Large intestine (tissue), 3 donors: Measurements from ENCODE around the gene ONECUT2. TPM values are rescaled to one million over a fixed set of nuclear protein-coding genes. Genes with fewer than 3 reads are reported as not detected.
A peak's percentile ranks its signal among the peaks of the same experiment; 100 is the strongest.

Experiments used
- DNase-seq, 2 donors: peaks; one replicate each; pipeline versions ENCODE4 v3.0.0 to v3.0.0-alpha.2; 2013
- H3K27ac ChIP-seq: one replicate; pipeline ENCODE4 v1.5.1; 2013; ENCODE audit warnings: low read length
- H3K27me3 ChIP-seq: 2 replicates; pipeline ENCODE4 v1.6.1; 2013; ENCODE audit warnings: low read length; ENCODE audit not compliant: control insufficient read depth, insufficient read depth
- H3K36me3 ChIP-seq: 2 replicates; pipeline ENCODE4 v1.6.1; 2013; ENCODE audit warnings: low read length; ENCODE audit not compliant: control insufficient read depth, insufficient read depth
- H3K4me1 ChIP-seq: one replicate; pipeline ENCODE4 v1.6.1; 2013; ENCODE audit warnings: low read length; ENCODE audit not compliant: control insufficient read depth, insufficient read depth
- H3K4me3 ChIP-seq: one replicate; pipeline ENCODE4 v1.5.1; 2013; ENCODE audit warnings: low read length
- H3K9me3 ChIP-seq: one replicate; pipeline ENCODE4 v1.6.1; 2013; ENCODE audit warnings: mild to moderate bottlenecking, low read depth, low read length, moderate library complexity; ENCODE audit not compliant: control insufficient read depth
- WGBS: methylation state at CpG from one replicate; pipeline ENCODE4 v1.1.5; 2013; ENCODE audit warnings: low lambda C conversion rate; ENCODE audit not compliant: insufficient coverage; 5-methylcytosine and 5-hydroxymethylcytosine counted together
- polyA plus RNA-seq: library from polyadenylated mRNA; unstranded; fragments of 120-200 nt; gene quantifications from one replicate; pipeline ENCODE4 v1.2.1, GENCODE V29; 2013

The ONECUT2 gene
- polyA plus RNA-seq, 1 donor, result 16.1 TPM

- peaks cover 12% of the 10 kb centered on the region for H3K4me1 ChIP-seq
- WGBS, result no CpG with 5 or more reads among the region's 8 CpGs
- DNase-seq, result peak in 1 of 2 donors; percentile 60
- no peak overlapping the region for H3K27ac ChIP-seq
- no peaks in the 10 kb centered on the region for H3K36me3 ChIP-seq
- H3K9me3 ChIP-seq, result peaks cover 5% of the 10 kb centered on the region
- peaks cover 39% of the 10 kb centered on the region for H3K27me3 ChIP-seq
- H3K4me3 ChIP-seq, result no peak overlapping the region
Observed at GRCh38 chr18:57445488-57446319, 10.5 kb downstream of the ONECUT2 start.

DNA sequence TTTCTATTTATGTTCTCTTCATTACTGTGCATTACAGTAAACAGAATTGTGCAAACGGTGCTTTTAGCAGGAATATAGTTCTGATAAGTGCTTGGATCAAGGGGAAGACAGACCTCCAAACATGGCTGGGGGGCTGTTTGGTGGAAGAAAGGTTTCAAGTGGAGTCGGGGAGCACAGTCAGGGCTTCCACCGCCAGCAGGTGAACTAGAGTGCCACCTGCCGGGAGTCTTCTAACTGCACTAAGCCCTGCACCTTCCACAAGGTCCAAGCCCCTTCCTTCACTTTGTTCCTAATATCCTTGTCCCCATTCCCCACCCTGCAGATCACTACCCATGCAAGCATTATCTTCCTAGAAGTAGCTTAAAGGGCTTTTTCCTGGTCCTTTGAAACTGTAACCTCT is 11.1 kb downstream of the ONECUT2 start:
- H3K27me3 ChIP-seq, result peaks cover 33% of the 10 kb centered on the region

GRCh38 chr18:57447154-57447621 is 12.0 kb downstream of the ONECUT2 start:
- no peaks in the 10 kb centered on the region for H3K9me3 ChIP-seq
- H3K27me3 ChIP-seq, result peaks cover 24% of the 10 kb centered on the region

More for the DNA sequence above, 11.1 kb downstream of the ONECUT2 start:
- H3K36me3 ChIP-seq, result no peaks in the 10 kb centered on the region
- no CpG with 5 or more reads among the region's 4 CpGs for WGBS
- peak in 1 of 2 donors; percentile 34 for DNase-seq
- H3K27ac ChIP-seq, result no peak overlapping the region
- H3K4me1 ChIP-seq, result peaks cover 12% of the 10 kb centered on the region
- H3K4me3 ChIP-seq, result no peak overlapping the region
- peaks cover 2% of the 10 kb centered on the region for H3K9me3 ChIP-seq

GRCh38 chr18:57455576-57456129 is 20.5 kb downstream of the ONECUT2 start:
- Histone ChIP-seq H3K9me3 (no peaks in the 10 kb centered on the region), H3K27me3 (peaks cover 4% of the 10 kb centered on the region), H3K4me3 (no peak overlapping the region), H3K4me1 (no peaks in the 10 kb centered on the region), H3K36me3 (no peaks in the 10 kb centered on the region), H3K27ac (no peak overlapping the region)
- no CpG with 5 or more reads among the region's 5 CpGs for WGBS
- DNase-seq, result no peak

More at GRCh38 chr18:57447154-57447621, 12.0 kb downstream of the ONECUT2 start:
- WGBS, result no CpG with 5 or more reads among the region's 14 CpGs
- no peak overlapping the region for H3K27ac ChIP-seq
- peaks cover 12% of the 10 kb centered on the region for H3K4me1 ChIP-seq
- no peaks in the 10 kb centered on the region for H3K36me3 ChIP-seq
- no peak overlapping the region for H3K4me3 ChIP-seq
- DNase-seq, result peak in 1 of 2 donors; percentile 28

- Histone ChIP-seq H3K27me3 (no peaks in the 10 kb centered on the region), H3K4me1 (no peaks in the 10 kb centered on the region), H3K4me3 (no peak overlapping the region), H3K36me3 (no peaks in the 10 kb centered on the region), H3K9me3 (no peaks in the 10 kb centered on the region), H3K27ac (no peak overlapping the region)
- WGBS, result no CpG with 5 or more reads among the region's 3 CpGs
- DNase-seq, result no peak
Observed at GRCh38 chr18:57461652-57462269, 26.6 kb downstream of the ONECUT2 start.

GRCh38 chr18:57466307-57466706 is 31.1 kb downstream of the ONECUT2 start:
- Histone ChIP-seq H3K27ac (no peak overlapping the region), H3K4me1 (no peaks in the 10 kb centered on the region), H3K9me3 (no peaks in the 10 kb centered on the region), H3K4me3 (no peak overlapping the region), H3K27me3 (no peaks in the 10 kb centered on the region), H3K36me3 (no peaks in the 10 kb centered on the region)
- no peak for DNase-seq
- no CpG with 5 or more reads among the region's 2 CpGs for WGBS

- WGBS, result 94% methylated on average over 4 of the region's 10 CpGs
- Histone ChIP-seq H3K27me3 (no peaks in the 10 kb centered on the region), H3K36me3 (no peaks in the 10 kb centered on the region), H3K27ac (no peak overlapping the region), H3K4me1 (no peaks in the 10 kb centered on the region), H3K9me3 (no peaks in the 10 kb centered on the region), H3K4me3 (no peak overlapping the region)
- DNase-seq, result no peak
Observed at GRCh38 chr18:57466745-57467409, 31.7 kb downstream of the ONECUT2 start.

DNA sequence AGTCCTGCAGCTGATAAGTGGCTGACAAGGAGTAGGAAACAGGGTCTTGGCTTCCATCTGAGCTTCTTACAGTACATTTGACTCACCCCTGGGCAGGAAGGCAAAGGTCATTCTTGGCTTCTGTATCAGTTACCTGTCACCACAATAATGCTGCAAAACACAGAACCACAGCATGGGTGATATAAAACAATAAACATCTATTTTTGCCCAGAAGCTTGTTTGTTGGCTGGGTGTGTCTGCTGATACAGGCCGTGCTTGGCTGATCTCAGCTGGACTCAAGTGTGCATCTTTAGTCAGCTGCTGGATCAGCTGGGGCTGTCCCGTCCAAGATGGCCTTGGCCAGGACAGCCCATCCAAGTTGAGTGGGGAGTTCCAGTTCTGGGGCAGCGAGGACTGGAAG is 34.7 kb downstream of the ONECUT2 start:
- no peak overlapping the region for H3K4me3 ChIP-seq

GRCh38 chr18:57475408-57475807 is 40.2 kb downstream of the ONECUT2 start:
- no peaks in the 10 kb centered on the region for H3K4me1 ChIP-seq
- DNase-seq, result no peak
- WGBS, result no CpG with 5 or more reads among the region's 3 CpGs
- no peaks in the 10 kb centered on the region for H3K36me3 ChIP-seq
- H3K9me3 ChIP-seq, result no peaks in the 10 kb centered on the region
- no peaks in the 10 kb centered on the region for H3K27me3 ChIP-seq
- H3K4me3 ChIP-seq, result no peak overlapping the region
- H3K27ac ChIP-seq, result no peak overlapping the region

More for the DNA sequence above, 34.7 kb downstream of the ONECUT2 start:
- H3K36me3 ChIP-seq, result no peaks in the 10 kb centered on the region
- no peak overlapping the region for H3K27ac ChIP-seq
- WGBS, result no CpG with 5 or more reads among the region's 3 CpGs
- H3K9me3 ChIP-seq, result no peaks in the 10 kb centered on the region
- H3K27me3 ChIP-seq, result no peaks in the 10 kb centered on the region
- peak; percentile 12 to 70 for DNase-seq
- no peaks in the 10 kb centered on the region for H3K4me1 ChIP-seq

- H3K4me1 ChIP-seq, result no peaks in the 10 kb centered on the region
- H3K4me3 ChIP-seq, result no peak overlapping the region
- H3K27ac ChIP-seq, result no peak overlapping the region
- DNase-seq, result no peak
- no peaks in the 10 kb centered on the region for H3K9me3 ChIP-seq
- no peaks in the 10 kb centered on the region for H3K27me3 ChIP-seq
- 40% methylated on average over 1 of the region's 4 CpGs for WGBS
- H3K36me3 ChIP-seq, result no peaks in the 10 kb centered on the region
Observed at GRCh38 chr18:57475903-57476302, 40.7 kb downstream of the ONECUT2 start.
